Activated naive CD8-positive, alpha-beta T cell treated with anti-CD3 and anti-CD28 coated beads, Interleukin-2, amount 10 ng/mL, durations not matched to agents 7 days and 5 days (primary cell): ENCODE data around the gene FAM237A. TPM values are rescaled to one million over a fixed set of nuclear protein-coding genes. Genes with fewer than 3 reads are reported as not detected.
A peak's percentile ranks its signal among the peaks of the same experiment; 100 is the strongest.

Experiments
- ATAC-seq: fragments of 150-1000 bp; cut with Tn5 transposase; one replicate; pipeline ENCODE4 v1.10.0; 2021; ENCODE audit warnings: low read depth, moderate library complexity
- POLR2A ChIA-PET: fragments of 350-600 bp; sonication (Branson Sonifier 250); formaldehyde crosslinking; loops from one replicate; lab custom pipeline; 2021; ENCODE audit warnings: antibody characterized with exemption; lab: Charles Lee
- DNase-seq: peaks from one replicate; pipeline ENCODE4 v3.0.0; 2021
- H3K27ac Mint-ChIP-seq: one replicate; pipeline ENCODE4 v1.8.0; 2022; ENCODE audit warnings: mild to moderate bottlenecking, mixed read lengths
- H3K27me3 Mint-ChIP-seq: one replicate; pipeline ENCODE4 v1.8.0; 2022; ENCODE audit warnings: mild to moderate bottlenecking, moderate library complexity, mixed read lengths
- H3K36me3 Mint-ChIP-seq: one replicate; pipeline ENCODE4 v1.8.0; 2021; ENCODE audit warnings: mild to moderate bottlenecking, mixed read lengths
- H3K4me1 Mint-ChIP-seq: one replicate; pipeline ENCODE4 v1.8.0; 2021; ENCODE audit warnings: mixed read lengths
- H3K4me3 Mint-ChIP-seq: one replicate; pipeline ENCODE4 v1.8.0; 2022; ENCODE audit warnings: mild to moderate bottlenecking, moderate library complexity, mixed read lengths
- H3K9me3 Mint-ChIP-seq: one replicate; pipeline ENCODE4 v1.8.0; 2021; ENCODE audit warnings: mixed read lengths
- total RNA-seq, 2 experiments: library from RNA; stranded (reverse); gene quantifications; one replicate each; pipeline ENCODE4 v1.2.3, GENCODE V29; 2021

FAM237A gene
- total RNA-seq = not detected

DNA sequence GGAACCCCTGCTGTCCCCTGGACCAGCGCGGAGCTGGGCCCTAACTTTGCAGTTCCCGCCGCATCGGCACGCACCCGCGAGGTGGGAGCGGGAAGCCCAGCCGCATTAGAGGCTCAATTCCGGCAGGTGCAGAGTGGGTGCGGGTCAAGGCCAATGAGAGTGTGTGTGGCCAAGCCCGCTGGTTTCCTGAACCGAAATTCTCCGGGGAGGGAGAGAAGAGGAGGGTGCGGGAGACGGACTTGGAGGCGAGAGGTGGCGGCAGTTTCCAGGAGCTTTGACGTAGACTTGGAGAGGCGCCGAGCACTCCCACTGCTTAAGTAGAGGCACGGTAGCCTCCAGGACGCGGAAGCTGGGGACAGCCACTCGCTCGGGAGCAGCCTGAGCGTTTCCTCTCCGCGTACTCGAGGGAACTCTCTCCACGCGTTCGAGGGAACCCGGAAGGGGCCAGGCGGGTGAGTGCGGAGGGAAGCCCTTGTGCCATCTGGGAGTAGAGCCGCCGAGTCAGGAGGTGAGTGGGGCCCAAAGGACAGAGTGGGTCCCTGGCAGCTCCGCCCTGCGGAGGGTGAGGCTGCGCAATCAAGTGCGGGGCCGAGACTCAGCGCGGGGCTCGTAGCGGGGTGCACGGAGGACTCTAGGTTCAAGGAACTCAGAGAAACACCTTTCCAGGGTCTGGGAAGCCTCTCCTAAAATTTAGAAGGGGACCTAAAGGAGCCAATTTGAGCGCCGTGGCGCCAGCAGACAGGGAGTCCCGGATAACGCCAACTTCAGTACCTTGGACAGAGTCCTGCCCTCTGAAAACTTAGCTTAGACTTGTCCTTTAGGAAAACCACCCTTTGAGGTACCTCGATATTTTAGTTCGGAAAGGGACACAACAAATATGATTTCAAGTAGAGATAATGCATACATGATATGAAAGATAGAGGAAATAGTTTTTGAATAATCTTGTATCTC is at the start of gene FAM237A:
Gene FAM237A, plus strand, starts transcription at position 413 of the 951 bp plus-strand sequence. CDS start 1,750 bp downstream, outside the sequence.
- DNase-seq = peak; percentile 23
- H3K27me3 Mint-ChIP-seq = peaks cover 11% of the 10 kb centered on the region
- H3K36me3 Mint-ChIP-seq = no peaks in the 10 kb centered on the region
- no peak for ATAC-seq
- H3K4me1 Mint-ChIP-seq = no peaks in the 10 kb centered on the region
- no peak within 1 kb of the TSS for H3K4me3 Mint-ChIP-seq
- no peaks in the 10 kb centered on the region for H3K9me3 Mint-ChIP-seq
- no peak within 1 kb of the TSS for H3K27ac Mint-ChIP-seq
- POLR2A ChIA-PET = no interaction called here

DNA sequence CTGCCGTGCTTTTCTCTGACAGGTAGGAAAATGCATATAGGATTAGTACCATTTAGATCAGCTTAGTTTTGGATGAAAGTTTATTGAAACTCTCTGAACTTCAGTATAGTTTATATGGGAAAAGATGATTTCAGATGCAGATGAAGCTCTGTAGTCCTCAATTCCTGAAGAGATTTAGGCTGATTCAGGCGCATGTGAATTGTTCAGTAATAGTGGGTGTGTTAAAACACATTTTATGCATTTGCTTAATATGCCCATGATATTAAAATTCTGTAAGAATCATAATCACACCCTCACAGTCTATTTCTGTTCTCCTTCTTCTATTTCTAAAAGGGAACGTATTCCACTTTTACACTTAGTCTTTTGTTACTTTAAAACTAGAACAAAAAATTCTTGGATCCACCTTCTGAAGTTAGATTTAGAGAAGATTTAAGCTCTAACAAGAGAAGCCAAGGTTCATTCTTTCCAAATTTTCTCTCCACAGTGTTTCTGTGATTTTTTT is 44.5 kb upstream of the FAM237A start:
- ATAC-seq (no peak), DNase-seq (no peak)
- Mint-ChIP-seq H3K4me1 (no peaks in the 10 kb centered on the region), H3K4me3 (no peak overlapping the region), H3K9me3 (no peaks in the 10 kb centered on the region), H3K27ac (no peak overlapping the region), H3K36me3 (no peaks in the 10 kb centered on the region), H3K27me3 (peaks cover 5% of the 10 kb centered on the region)
- POLR2A ChIA-PET = no interaction called here

DNA sequence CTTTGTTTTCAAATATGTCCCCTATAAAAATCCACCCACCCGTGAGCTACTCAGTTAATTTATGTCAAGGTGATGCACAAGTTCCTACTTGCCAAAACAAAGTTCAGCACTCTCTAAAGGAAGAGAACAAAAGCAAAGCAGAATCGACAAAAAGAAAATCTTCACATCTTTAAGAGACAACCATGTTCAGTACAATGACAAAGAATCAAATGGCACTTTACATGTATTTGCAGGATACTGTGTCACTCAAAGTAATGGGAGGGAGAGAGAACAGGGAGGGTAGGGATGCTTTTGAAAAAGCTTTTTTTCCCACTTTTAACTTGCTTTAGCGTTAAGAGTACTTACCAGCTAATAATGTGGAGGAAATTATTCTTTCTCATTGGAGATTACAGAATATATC is 39.0 kb upstream of the FAM237A start:
- no peak overlapping the region for H3K4me3 Mint-ChIP-seq
- H3K27me3 Mint-ChIP-seq = peaks cover 16% of the 10 kb centered on the region
- no peaks in the 10 kb centered on the region for H3K36me3 Mint-ChIP-seq
- no peaks in the 10 kb centered on the region for H3K4me1 Mint-ChIP-seq
- no peaks in the 10 kb centered on the region for H3K9me3 Mint-ChIP-seq
- H3K27ac Mint-ChIP-seq = no peak overlapping the region
- DNase-seq = no peak
- ATAC-seq = no peak
- POLR2A ChIA-PET = no interaction called here

DNA sequence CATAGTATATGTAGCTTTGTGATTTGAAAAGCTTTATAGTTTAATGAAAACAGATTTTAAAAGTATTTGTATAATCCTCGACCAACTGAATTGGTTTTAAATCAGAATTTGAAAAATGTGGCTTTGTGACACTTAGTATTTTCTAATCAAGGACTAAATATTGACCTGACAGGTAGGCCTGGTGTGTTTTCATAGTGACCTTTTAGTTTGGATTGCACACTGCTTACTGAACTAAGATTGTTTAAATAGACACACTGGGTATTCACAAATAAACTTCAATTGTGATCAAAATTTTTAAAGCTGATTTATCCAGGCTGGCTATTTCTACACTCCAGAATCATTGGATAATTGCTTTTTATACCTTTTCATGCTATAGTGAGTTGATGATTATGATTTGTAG is 31.8 kb upstream of the FAM237A start:
- no peak overlapping the region for H3K4me3 Mint-ChIP-seq
- DNase-seq (no peak), ATAC-seq (no peak)
- H3K9me3 Mint-ChIP-seq = no peaks in the 10 kb centered on the region
- H3K27ac Mint-ChIP-seq = no peak overlapping the region
- H3K27me3 Mint-ChIP-seq = peaks cover 11% of the 10 kb centered on the region
- H3K4me1 Mint-ChIP-seq = peaks cover 4% of the 10 kb centered on the region
- H3K36me3 Mint-ChIP-seq = no peaks in the 10 kb centered on the region
- POLR2A ChIA-PET = no interaction called here

DNA sequence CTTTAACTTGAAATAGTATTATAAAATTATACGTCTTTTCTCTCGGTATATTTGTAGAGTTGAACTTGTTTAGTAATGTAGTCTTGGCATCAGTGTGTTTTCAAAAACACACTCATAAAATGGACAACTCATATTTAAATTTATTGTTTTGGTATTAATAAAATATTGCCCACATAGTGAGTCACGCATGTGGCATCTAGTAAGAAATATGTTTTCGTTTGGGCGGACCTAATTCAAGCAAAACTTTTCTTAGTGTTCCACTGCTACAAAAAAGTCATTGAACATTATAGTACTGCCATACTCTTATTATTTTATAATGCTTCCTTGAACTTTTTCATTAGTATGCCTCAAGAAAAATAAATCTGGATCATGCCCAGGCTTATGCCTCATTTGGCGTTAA is 31.1 kb upstream of the FAM237A start:
- Mint-ChIP-seq H3K4me1 (peaks cover 4% of the 10 kb centered on the region), H3K4me3 (no peak overlapping the region), H3K27ac (no peak overlapping the region), H3K27me3 (peaks cover 6% of the 10 kb centered on the region), H3K9me3 (no peaks in the 10 kb centered on the region), H3K36me3 (no peaks in the 10 kb centered on the region)
- ATAC-seq (no peak), DNase-seq (no peak)
- POLR2A ChIA-PET = no interaction called here

DNA sequence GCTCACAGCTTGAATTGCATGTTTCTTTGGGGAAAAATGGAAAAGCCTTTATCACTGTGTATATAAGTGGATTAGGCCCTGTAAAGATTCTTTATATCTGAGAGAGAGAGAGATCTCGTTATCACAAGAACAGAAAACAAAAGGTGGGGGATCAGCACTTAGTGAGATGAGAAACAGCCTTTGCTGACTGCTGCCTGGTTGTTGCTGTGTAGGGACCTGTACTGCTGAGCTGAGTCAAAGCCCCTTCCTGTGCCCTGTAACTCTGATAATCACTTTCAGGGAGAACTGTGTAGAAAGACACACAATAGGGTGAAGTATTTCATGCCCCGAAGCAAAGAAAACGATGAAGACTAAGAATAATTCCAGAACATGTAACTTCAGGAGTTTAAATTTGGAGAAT is 30.6 kb upstream of the FAM237A start:
- H3K27ac Mint-ChIP-seq = no peak overlapping the region
- H3K9me3 Mint-ChIP-seq = no peaks in the 10 kb centered on the region
- no peak overlapping the region for H3K4me3 Mint-ChIP-seq
- POLR2A ChIA-PET = no interaction called here
- no peak for DNase-seq
- peaks cover 6% of the 10 kb centered on the region for H3K27me3 Mint-ChIP-seq
- no peak for ATAC-seq
- peaks cover 4% of the 10 kb centered on the region for H3K4me1 Mint-ChIP-seq
- H3K36me3 Mint-ChIP-seq = no peaks in the 10 kb centered on the region

DNA sequence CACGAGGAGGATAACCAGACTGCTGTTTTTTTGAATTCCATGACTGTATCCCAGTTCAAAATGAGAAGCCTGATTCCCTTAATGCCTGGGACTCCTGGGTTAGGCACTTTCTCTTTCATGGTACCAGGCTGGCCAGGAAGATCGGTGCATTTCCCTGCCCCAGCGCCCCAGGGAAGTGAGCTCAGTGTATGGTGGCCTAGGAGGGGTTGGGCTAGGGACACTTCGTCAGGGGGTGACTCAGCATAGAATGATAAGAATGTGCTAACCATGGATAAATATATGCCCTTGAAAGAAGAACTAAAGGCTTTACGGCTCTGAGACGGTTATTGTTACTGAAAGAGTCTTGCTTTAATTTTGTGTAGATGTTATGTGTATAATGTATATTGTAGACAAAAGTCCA is 27.5 kb upstream of the FAM237A start:
- ATAC-seq = no peak
- Mint-ChIP-seq H3K9me3 (no peaks in the 10 kb centered on the region), H3K27me3 (peaks cover 2% of the 10 kb centered on the region), H3K4me3 (no peak overlapping the region), H3K27ac (no peak overlapping the region), H3K36me3 (no peaks in the 10 kb centered on the region), H3K4me1 (peaks cover under 1% of the 10 kb centered on the region)
- POLR2A ChIA-PET = no interaction called here
- DNase-seq = no peak

DNA sequence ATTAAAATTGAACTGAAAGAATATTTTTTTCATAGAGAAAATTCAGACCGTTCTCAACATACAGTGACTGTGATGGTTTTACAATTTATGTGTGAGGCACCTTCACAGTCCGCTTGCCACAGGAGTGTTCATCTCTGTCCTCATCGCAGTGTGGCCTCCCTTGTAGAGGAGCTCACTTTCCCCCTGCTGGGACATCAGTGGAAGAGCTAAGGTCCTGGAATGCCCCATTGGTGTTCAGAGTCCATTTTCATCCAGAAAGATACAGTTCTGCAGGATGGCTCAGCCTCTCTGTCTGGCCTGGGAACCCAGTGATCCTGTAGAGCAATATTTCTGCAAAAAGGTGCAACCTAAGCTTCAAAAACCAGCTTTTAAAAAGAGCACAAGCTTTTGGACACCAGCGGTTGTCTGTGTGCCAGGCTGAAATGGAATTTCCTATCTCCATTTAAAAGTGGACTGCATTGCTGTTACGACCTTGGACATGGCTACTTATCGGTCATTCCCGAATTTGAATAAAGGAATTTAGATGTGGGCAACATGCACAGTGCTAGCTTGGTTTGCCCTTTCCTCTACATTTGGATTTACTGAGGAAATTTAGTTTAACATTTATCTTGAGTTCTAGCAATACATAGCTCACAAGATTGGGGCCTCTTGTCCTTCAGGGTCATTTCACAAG is 26.7 kb upstream of the FAM237A start:
- Mint-ChIP-seq H3K4me1 (no peaks in the 10 kb centered on the region), H3K27ac (no peak overlapping the region), H3K27me3 (peaks cover 2% of the 10 kb centered on the region), H3K36me3 (no peaks in the 10 kb centered on the region), H3K9me3 (no peaks in the 10 kb centered on the region), H3K4me3 (no peak overlapping the region)
- POLR2A ChIA-PET = no interaction called here
- ATAC-seq (no peak), DNase-seq (no peak)

DNA sequence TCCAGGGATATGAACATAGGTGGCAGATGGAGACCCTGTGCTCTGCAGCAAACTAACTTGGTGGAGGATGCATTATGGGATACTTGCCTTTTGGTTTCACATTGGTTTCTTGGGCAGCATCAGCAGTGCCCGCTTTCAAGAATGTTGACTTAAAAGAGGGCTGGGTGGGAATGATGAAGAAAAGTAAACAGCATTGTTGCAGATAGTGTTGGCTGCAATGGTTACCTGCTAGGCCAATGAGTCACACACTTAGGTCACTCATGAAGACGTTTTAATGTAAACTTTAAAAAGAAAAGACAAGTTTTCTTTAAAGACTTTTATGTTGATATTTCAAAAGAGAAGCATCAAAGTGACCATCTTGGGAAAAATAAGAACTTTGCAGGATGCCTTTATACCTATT is 26.1 kb upstream of the FAM237A start:
- POLR2A ChIA-PET = no interaction called here
- Mint-ChIP-seq H3K9me3 (no peaks in the 10 kb centered on the region), H3K4me3 (no peak overlapping the region), H3K4me1 (no peaks in the 10 kb centered on the region), H3K36me3 (no peaks in the 10 kb centered on the region), H3K27ac (no peak overlapping the region), H3K27me3 (peaks cover 2% of the 10 kb centered on the region)
- DNase-seq (no peak), ATAC-seq (no peak)

DNA sequence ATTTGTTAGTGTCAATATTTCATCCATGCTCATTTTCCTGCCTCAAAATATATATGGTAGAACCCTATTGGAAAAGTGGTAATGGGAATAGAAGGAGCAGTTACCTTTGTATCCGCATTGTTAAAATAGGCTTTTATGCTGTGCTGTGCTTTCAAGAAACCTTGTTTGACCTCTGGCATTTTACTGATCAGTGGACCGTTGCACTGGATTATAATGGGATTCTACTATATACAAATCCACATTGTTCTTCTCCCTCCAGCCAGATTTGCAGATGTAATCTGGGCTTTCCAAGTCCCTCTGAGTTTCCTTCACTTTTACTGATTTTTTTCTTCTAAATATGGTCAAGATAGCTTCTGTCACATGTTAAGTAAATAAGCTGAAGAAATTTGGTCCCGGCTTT is 23.3 kb upstream of the FAM237A start:
- H3K4me3 Mint-ChIP-seq = no peak overlapping the region
- H3K9me3 Mint-ChIP-seq = no peaks in the 10 kb centered on the region
- DNase-seq (no peak), ATAC-seq (no peak)
- peaks cover 2% of the 10 kb centered on the region for H3K27me3 Mint-ChIP-seq
- POLR2A ChIA-PET = no interaction called here
- H3K27ac Mint-ChIP-seq = no peak overlapping the region
- H3K36me3 Mint-ChIP-seq = no peaks in the 10 kb centered on the region
- H3K4me1 Mint-ChIP-seq = no peaks in the 10 kb centered on the region

DNA sequence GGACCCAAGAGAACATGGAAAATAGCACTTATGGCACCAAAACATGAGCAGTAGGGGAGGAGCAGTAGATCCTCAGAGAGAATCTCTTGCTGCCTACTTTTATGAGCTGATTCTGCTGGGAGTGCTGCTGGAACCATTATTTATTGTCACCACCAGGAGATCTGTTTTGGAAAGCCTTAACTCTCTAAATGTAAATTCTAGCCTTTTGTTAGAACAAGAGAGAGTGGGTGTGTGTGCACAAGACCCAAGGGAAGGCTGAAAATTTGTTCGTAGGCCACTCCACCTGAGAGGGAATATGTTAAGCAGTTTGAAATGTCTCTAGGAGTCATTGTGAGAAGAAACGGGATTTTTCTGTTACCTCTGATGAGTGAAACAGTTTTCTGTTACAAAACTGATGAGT is 16.2 kb upstream of the FAM237A start:
- Mint-ChIP-seq H3K9me3 (no peaks in the 10 kb centered on the region), H3K4me3 (no peak overlapping the region), H3K36me3 (no peaks in the 10 kb centered on the region), H3K27ac (no peak overlapping the region), H3K27me3 (peaks cover 5% of the 10 kb centered on the region), H3K4me1 (no peaks in the 10 kb centered on the region)
- no peak for ATAC-seq
- POLR2A ChIA-PET = no interaction called here
- no peak for DNase-seq

DNA sequence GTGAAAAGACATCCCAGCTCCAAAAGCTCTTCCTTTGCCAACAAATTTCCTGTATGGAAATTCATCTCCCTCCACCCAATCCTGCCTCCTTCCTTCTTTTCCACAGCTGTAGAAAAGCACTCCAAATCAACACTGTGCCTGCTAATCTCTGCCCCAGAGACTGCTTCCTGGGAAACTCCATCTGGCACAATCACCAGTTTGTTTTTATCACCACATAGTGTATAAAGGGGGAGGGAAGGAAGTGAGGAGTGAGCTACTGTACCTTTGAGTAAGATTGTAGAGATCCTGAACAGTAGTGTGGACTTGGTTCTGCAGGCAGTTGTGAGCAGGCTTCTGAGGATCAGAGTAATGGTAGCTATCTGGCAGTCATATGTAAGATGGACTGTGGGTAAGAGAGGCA is 14.7 kb upstream of the FAM237A start:
- H3K27me3 Mint-ChIP-seq = peaks cover 5% of the 10 kb centered on the region
- H3K4me3 Mint-ChIP-seq = no peak overlapping the region
- H3K9me3 Mint-ChIP-seq = no peaks in the 10 kb centered on the region
- DNase-seq = no peak
- H3K27ac Mint-ChIP-seq = no peak overlapping the region
- ATAC-seq = no peak
- H3K36me3 Mint-ChIP-seq = no peaks in the 10 kb centered on the region
- H3K4me1 Mint-ChIP-seq = no peaks in the 10 kb centered on the region
- POLR2A ChIA-PET = no interaction called here

DNA sequence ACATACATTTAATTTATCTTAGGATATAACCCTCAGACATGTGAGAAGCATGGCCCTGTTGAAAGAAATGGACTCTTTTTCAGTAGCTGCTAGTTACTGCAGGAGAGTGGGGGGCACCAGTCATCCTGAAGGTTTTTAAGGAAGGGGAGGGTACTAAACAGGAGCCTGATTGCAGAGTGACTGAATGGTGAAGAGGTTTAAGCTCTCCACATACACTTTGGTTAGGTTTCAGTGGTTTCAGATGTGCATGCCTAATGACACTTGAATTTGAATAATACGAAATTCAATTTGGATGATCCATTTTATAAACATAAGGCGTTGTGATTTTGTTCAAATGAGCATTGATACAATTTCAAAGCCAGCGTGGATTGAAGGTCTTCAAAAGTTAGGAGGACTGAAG is 10.9 kb upstream of the FAM237A start:
- ATAC-seq = no peak
- POLR2A ChIA-PET = no interaction called here
- Mint-ChIP-seq H3K36me3 (no peaks in the 10 kb centered on the region), H3K4me1 (no peaks in the 10 kb centered on the region), H3K9me3 (no peaks in the 10 kb centered on the region), H3K4me3 (no peak overlapping the region), H3K27ac (no peak overlapping the region), H3K27me3 (peaks cover 11% of the 10 kb centered on the region)
- no peak for DNase-seq

DNA sequence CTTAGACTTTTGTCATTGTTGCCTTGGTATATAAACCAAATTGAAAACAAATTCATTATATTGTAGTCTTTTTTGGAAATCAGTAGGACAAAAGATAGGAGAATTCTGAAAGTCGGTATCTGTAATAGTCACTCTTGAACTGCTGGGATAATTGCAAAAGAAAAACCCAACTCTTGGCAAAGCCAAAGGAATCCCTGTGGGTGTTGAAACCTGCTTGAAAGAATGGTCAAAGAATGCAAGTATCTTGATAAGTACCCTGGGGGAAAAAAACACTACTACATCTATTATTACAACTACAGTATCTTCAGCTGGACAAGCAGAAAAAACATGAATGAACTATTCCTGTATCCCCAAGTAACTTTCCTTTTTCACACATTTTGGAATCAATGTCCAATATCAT is 7.3 kb upstream of the FAM237A start:
- DNase-seq (no peak), ATAC-seq (no peak)
- POLR2A ChIA-PET = no interaction called here
- H3K4me1 Mint-ChIP-seq = no peaks in the 10 kb centered on the region
- peaks cover 7% of the 10 kb centered on the region for H3K27me3 Mint-ChIP-seq
- no peaks in the 10 kb centered on the region for H3K36me3 Mint-ChIP-seq
- no peak overlapping the region for H3K4me3 Mint-ChIP-seq
- no peaks in the 10 kb centered on the region for H3K9me3 Mint-ChIP-seq
- H3K27ac Mint-ChIP-seq = no peak overlapping the region
